ENCODE measurements around the gene KIF5C.

DNA sequence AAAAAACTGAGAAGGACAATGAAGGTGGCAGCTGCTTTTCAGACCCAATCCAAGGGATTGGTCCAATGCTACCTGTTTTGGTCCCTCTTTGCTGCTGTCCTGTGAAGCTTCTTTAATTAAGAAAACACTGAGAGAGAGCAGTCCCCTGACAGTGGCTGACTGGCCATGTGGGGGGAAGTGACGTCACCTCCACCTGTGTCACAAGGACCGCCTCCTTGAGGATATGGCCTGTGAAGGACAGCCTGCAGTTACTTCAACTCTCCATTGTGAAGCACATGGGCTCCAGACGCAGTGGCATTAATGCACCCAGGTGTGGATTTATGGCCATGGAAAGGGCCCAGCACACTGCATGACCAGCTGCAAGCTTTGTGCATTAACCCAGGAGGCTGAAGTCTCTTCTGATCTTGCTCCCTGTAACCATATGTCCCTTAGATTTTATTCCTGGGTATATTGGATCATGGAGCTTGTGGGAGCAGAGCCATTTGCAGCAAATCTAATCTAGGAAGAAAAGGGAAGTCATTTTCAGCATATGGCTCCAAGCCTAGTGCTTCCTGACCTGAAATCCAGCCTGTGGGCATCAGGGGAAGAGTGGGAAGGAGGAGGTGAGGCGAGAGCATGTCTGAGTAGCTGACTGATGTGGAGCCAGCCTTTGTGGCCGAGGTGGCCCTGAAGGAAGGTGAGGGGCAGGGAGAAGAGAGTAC lies 32.2 kb downstream of the KIF5C start:
- TF ChIP-seq, protein P1, sequence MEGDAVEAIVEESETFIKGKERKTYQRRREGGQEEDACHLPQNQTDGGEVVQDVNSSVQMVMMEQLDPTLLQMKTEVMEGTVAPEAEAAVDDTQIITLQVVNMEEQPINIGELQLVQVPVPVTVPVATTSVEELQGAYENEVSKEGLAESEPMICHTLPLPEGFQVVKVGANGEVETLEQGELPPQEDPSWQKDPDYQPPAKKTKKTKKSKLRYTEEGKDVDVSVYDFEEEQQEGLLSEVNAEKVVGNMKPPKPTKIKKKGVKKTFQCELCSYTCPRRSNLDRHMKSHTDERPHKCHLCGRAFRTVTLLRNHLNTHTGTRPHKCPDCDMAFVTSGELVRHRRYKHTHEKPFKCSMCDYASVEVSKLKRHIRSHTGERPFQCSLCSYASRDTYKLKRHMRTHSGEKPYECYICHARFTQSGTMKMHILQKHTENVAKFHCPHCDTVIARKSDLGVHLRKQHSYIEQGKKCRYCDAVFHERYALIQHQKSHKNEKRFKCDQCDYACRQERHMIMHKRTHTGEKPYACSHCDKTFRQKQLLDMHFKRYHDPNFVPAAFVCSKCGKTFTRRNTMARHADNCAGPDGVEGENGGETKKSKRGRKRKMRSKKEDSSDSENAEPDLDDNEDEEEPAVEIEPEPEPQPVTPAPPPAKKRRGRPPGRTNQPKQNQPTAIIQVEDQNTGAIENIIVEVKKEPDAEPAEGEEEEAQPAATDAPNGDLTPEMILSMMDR (IDR thresholded peaks at IDR 0.05; ENCODE audit: insufficient read depth, low read length): no peak
- TF ChIP-seq POLR2AphosphoS5 (IDR thresholded peaks at IDR 0.05; ENCODE audit: low read depth): no peak
